Esophagus squamous epithelium (tissue), 4 donors: Measurements from ENCODE around the gene ZNF384.
A peak's percentile ranks its signal among the peaks of the same experiment; 100 is the strongest.

ENCODE experiments used
- POLR2A ChIP-seq, 4 donors: fragments of 450-650 bp; IDR thresholded peaks; one replicate each; pipeline ENCODE4 v1.6.1; 2017; ENCODE audit warnings: antibody characterized with exemption in 4 of 4, mild to moderate bottlenecking in 4 of 4, moderate library complexity in 3 of 4
- TF ChIP-seq, protein P1 (sequence below), 6 experiments: fragments of 450-650 bp in 4 of 6; fragments of 200-600 bp in 2 of 6; sonication (generic) in 2 of 6; IDR thresholded peaks; one replicate each; pipeline ENCODE4 v1.5.1; 2016 to 2019; ENCODE audit warnings: antibody characterized with exemption in 6 of 6, mild to moderate bottlenecking in 4 of 6, moderate library complexity in 4 of 6

DNA sequence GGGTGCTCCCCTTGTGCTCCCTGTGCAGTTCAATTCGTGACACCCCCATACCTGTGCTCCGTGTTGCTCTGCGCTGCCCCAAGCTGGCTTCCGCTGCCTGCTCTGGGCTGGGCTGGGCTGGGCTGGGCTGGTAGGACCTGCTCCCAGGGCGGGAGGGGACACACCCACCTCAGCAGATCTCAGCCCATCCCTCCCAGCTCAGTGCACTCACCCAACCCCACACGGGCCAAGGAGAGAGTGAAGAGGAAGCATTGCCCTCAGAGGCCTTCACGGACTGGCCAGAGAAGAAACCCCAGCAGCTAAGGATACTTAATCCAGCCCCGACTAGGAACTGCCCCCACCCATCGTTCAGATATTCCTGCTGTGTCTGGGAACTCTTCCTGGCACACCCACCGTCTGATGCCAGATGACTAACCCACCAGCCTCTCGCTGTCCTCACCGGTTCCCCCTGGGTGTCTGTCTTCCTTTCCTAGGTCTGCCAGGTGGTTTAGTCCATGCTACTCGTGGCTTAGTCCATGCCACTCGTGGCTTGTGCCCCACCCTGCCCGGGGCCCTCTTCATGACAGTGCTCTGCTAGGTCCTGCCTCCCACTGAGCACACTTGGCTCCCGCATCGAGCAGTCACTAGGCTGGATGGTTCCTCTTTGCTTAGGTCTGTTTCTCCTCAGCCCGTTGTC lies 53.2 kb downstream of the ZNF384 start, which contains the start of gene LPAR5:
- TF ChIP-seq POLR2A (IDR thresholded peaks at IDR 0.05): peak in 2 of 4 donors; percentile 58 to 65
- TF ChIP-seq, protein P1, sequence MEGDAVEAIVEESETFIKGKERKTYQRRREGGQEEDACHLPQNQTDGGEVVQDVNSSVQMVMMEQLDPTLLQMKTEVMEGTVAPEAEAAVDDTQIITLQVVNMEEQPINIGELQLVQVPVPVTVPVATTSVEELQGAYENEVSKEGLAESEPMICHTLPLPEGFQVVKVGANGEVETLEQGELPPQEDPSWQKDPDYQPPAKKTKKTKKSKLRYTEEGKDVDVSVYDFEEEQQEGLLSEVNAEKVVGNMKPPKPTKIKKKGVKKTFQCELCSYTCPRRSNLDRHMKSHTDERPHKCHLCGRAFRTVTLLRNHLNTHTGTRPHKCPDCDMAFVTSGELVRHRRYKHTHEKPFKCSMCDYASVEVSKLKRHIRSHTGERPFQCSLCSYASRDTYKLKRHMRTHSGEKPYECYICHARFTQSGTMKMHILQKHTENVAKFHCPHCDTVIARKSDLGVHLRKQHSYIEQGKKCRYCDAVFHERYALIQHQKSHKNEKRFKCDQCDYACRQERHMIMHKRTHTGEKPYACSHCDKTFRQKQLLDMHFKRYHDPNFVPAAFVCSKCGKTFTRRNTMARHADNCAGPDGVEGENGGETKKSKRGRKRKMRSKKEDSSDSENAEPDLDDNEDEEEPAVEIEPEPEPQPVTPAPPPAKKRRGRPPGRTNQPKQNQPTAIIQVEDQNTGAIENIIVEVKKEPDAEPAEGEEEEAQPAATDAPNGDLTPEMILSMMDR (IDR thresholded peaks at IDR 0.05): no peak
